ENCODE results near the gene SLC8A1.

SLC8A1 gene

GRCh38 chr2:40283111-40283909 lies 168.6 kb downstream of the SLC8A1 start:
- no peak overlapping the region for H3K4me3 ChIP-seq (ENCODE audit: low read depth, low read length)

- no peak overlapping the region for H3K4me3 ChIP-seq (ENCODE audit: low read depth, low read length)
These were observed 169.5 kb downstream of the SLC8A1 start for GRCh38 chr2:40282428-40282827.

- no peak overlapping the region for H3K4me3 ChIP-seq (ENCODE audit: low read depth, low read length)
These were observed 170.6 kb downstream of the SLC8A1 start for GRCh38 chr2:40281021-40281940.

GRCh38 chr2:40279482-40279881 lies 172.4 kb downstream of the SLC8A1 start:
- no peak overlapping the region for H3K4me3 ChIP-seq (ENCODE audit: low read depth, low read length)

DNA sequence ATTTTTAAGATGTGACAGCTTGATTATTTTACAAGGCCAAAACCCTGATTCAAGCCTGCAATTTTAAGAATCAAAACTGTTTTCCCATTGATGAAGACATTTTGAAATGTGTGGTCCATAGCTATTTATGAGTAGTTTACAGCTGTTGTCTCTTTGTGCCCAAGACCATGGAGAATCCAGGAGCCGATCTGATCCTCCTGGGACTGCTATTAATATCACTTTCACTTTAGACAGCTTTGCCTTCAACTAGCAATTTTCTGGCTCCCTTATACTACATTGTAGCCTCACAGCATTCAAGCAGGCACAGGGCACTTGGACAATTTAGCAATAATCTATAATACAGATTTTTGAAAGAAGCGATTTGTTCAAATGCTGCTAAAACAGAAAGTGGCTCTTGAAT lies 172.9 kb downstream of the SLC8A1 start:
- no peak overlapping the region for H3K4me3 ChIP-seq (ENCODE audit: low read depth, low read length)

GRCh38 chr2:40276076-40276475 lies 175.8 kb downstream of the SLC8A1 start:
- H3K4me3 ChIP-seq (ENCODE audit: low read depth, low read length) = no peak overlapping the region

DNA sequence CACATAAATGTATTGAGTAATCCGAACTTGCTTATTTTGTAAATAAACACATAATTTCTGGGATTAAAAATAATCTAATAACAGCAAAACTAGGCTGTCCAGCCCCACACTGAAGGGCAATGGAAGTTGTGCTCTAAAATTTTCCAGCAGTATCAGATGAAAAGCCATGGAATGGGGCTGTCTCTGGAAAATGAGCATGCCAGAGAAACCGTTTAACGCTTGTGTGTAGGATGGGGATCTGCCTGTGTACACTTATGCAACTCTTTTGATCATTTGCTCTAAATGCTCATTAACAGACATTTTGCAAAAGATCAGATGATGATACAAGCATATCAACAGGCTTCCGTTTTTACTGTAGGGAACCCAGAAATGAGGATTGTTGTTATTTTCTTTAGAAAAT lies 177.6 kb downstream of the SLC8A1 start:
- H3K4me3 ChIP-seq (ENCODE audit: low read depth, low read length) = no peak overlapping the region

- H3K4me3 ChIP-seq (ENCODE audit: low read depth, low read length) = no peak overlapping the region
These were observed 178.1 kb downstream of the SLC8A1 start for GRCh38 chr2:40273734-40274182.

GRCh38 chr2:40271094-40271493 lies 180.8 kb downstream of the SLC8A1 start:
- H3K4me3 ChIP-seq (ENCODE audit: low read depth, low read length) = no peak overlapping the region

DNA sequence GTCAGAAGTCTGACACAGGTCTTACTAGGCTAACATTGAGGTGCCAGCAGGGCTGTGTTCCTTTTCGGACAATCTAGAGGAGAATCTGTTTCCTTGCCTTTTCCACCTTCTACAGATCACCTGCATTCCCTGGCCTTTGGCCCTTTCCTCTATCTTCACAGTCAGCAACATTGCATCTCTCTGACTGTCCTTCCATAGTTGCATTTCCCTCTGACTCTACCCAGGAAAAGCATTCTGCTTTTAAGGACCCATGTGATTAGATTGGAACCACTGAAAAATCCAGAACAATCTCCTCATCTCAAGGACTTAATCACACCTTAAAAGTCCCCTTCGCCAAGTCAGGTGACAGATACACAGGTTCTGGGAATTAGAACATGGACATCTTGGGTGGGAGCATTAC lies 181.5 kb downstream of the SLC8A1 start:
- no peak overlapping the region for H3K4me3 ChIP-seq (ENCODE audit: low read depth, low read length)

GRCh38 chr2:40268566-40268965 lies 183.3 kb downstream of the SLC8A1 start:
- H3K4me3 ChIP-seq (ENCODE audit: low read depth, low read length) = no peak overlapping the region

DNA sequence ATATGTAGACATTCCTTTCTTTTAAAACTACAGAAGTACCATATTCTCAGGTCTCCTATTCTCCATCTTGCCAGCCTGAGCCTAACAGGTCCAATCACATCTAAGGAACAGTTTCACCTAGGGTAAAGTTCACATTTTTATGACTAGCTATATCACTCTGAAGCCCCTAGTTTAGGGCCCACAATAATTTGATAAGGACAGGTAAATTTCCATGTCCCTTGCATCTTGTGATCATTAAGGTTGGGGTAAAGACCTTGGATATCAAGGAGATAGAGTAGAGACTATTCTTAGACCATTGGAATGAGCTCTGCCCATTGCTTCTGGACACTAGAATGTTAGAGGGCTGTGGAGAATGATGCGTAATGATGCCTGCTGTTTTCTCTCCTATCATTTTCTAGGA lies 185.7 kb downstream of the SLC8A1 start:
- no peak overlapping the region for H3K4me3 ChIP-seq (ENCODE audit: low read depth, low read length)

DNA sequence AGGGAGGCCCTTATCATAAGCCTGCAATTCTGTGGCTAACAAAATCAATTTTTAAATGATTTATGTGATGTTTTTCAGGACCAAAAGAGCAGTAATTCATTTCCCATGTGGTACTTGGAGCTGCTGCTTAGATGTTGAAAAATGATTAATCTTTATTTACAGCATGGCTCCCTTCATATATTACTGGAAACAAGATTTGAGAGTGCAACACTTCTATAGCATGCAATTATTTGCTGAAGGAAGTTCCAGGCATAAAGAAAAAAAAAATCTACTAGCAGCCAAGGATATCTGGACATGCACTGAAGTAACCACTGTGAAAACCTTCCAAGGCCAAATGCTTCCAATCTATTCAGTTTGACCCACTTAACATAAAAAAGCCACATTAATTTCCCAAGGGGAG lies 186.3 kb downstream of the SLC8A1 start:
- H3K4me3 ChIP-seq (ENCODE audit: low read depth, low read length) = no peak overlapping the region

DNA sequence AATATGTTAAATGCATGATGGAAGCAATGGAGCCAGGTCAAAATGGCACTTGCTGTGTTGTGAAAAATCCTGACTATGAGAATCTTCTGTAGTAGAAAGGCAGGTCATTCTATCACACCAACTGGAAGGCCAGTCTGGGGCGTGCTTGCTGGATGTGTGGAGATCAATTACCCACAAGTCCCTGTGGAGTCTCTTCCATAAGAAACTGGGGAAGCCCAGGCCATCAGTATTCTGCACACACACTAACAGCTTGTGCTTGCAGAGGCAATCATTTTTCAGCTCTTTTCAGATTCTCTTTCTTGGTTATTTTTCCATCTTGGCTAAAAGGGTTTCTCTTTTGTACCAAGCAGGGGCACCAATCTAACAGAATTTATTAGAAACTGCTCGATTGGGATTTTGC lies 190.8 kb downstream of the SLC8A1 start:
- no peak overlapping the region for H3K4me3 ChIP-seq (ENCODE audit: low read depth, low read length)

GRCh38 chr2:40260437-40260836 lies 191.5 kb downstream of the SLC8A1 start:
- H3K4me3 ChIP-seq (ENCODE audit: low read depth, low read length) = no peak overlapping the region

- H3K4me3 ChIP-seq (ENCODE audit: low read depth, low read length) = no peak overlapping the region
These were observed 192.0 kb downstream of the SLC8A1 start for GRCh38 chr2:40259900-40260299.

DNA sequence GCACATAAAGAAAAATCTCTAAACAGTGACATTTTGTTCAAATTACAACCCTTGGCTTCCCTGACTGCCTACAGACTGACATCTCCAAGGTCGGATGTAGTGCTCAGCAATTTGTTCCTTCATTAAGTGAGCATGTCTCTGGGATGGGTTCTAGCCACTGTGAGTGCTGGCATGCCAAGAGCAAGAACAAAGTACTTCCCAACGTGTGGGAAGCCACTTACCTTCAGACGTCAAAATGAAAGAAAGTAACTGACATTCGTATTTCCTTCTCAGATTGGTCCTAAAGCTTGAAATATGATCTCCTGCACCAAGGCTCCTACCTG lies 193.8 kb downstream of the SLC8A1 start:
- H3K4me3 ChIP-seq (ENCODE audit: low read depth, low read length) = no peak overlapping the region

DNA sequence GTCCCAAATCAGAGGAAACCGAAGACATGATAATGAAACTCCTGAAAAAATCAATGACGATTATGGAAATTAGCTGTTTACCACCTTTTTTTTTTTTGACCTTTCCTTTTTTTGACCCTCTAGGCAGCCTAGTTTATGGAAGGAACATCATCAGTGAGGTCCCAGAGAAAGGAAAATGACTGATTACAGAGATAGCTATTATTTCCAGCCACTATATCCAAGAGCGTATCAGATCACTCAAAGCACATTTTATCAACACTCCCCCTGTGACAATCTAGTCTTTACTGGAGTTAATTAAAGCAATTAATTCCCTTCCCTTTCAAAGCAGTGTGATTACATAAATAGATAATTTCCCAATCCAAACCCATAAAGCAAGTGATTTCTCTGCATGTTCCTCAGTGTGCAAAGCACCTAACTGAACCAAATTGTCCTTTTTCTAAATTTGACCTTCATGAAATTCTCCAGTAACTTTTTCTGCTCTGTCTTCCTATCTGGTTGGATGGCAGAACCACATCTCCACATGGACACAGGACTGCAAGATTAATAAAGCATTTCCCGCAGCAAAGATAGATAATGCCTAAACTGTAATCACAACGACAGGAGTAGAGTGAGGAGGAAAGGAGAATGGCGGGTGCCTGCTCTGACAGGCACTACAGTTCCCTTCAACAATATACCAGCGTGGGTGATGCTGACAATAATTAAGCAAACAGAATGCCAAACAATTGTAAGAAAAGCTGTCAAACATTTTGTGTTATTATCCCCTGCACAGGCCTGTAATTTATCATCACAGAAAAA lies 194.4 kb downstream of the SLC8A1 start:
- H3K4me3 ChIP-seq (ENCODE audit: low read depth, low read length) = no peak overlapping the region

DNA sequence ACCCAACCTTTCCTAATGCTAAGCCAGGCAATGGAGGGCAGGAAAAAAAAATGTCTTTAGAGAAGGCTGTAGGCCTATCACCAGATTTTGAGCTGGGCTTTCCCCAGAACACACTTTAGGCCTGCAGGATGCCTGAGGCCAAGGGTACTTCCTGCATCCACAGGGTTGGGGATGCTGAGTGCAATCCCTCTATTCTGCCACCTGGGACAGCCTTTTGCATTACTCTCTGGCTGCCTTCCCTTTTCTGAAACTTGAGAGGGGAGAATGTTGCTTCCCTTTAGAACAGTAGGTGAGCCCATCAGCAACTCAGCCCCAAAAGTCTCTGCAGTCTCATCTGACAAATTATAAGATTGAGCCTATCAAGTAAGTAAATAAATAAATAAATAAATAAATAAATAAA lies 195.2 kb downstream of the SLC8A1 start:
- H3K4me3 ChIP-seq (ENCODE audit: low read depth, low read length) = no peak overlapping the region

- H3K4me3 ChIP-seq (ENCODE audit: low read depth, low read length) = no peak overlapping the region
These were observed 195.9 kb downstream of the SLC8A1 start for GRCh38 chr2:40256008-40256407.

DNA sequence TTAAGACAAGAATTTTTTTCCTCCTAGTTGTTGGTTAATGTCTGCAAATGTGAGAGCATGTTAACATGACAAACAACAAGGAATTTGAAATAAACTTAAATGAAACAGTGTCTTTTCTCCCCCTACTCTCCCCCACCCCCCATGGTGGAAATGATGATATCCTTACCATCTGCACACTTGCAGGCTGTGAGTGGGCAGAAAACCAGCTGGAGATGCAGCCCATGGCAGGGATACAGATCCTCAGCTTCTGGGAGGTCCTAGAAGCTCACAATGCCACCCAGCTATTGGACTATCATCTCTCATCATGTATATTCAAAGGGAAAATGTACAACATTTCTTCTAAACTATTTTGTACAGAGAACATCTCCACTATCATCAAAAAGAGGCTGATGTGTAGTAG lies 196.8 kb downstream of the SLC8A1 start:
- H3K4me3 ChIP-seq (ENCODE audit: low read depth, low read length) = no peak overlapping the region
